HG02981 (cell line): ENCODE data around the gene GRIK1.

ENCODE experiments used
- ATAC-seq: cut with Tn5 transposase; IDR thresholded peaks from one replicate; pipeline ENCODE4 v1.9.1; 2021; ENCODE audit warnings: mild to moderate bottlenecking, moderate library complexity; ENCODE audit not compliant: unreplicated experiment

GRIK1 gene

DNA sequence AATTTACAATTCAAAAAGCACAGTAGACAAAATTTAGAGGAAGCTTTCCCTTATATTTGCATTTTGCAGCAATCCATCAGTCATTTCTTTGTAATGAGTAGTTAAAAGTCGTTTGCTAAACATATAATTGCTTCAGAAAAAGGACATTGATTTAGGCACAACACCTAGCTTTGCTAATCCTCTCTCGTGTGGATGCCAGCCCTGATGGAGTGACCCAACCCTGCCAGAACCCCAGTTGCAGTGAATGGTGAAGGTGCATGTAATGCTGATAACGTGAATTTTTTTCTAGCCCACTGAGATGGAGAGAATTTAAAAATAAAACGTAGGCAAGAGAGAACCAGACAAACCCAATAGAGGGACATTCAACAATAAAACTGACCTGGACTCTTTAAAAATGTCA is 263.4 kb downstream of the GRIK1 start:
- no peak for ATAC-seq

DNA sequence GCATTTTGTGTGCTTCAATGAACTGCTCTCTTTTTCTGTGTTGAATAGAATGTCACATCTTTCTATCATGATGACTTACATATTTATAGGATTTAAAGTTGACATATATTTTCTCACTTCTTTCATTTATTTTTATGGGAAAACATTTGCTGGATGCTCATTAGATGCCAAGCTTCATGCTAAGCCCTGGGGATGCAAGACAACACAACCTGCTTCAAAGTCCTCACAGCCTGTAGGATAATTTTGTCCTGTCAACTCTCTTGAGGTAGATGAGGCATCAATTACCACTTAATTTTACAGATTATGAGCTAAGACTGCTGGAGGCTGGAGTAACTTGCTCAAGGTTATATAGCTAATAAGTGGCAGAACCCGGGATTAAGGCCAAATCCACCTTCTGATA is 264.3 kb downstream of the GRIK1 start:
- ATAC-seq: no peak

DNA sequence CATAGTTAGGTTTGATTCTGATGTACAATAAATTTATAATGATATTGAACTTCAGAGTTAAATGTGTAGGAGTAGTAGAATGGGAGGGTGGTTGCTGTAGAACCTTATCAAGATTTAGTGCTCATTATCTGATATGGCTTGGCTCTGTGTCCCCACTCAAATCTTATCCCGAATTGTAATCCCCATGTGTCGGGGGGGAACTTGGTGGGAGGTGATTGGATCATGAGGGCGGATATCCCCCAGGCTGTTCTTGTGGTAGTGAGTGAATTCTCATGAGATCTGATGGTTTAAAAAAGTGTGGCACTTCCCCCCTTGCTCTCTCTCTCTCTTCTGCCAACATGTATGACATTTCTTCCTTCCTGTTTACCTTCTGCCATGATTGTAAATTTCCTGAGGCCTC is 265.5 kb downstream of the GRIK1 start:
- ATAC-seq: no peak

DNA sequence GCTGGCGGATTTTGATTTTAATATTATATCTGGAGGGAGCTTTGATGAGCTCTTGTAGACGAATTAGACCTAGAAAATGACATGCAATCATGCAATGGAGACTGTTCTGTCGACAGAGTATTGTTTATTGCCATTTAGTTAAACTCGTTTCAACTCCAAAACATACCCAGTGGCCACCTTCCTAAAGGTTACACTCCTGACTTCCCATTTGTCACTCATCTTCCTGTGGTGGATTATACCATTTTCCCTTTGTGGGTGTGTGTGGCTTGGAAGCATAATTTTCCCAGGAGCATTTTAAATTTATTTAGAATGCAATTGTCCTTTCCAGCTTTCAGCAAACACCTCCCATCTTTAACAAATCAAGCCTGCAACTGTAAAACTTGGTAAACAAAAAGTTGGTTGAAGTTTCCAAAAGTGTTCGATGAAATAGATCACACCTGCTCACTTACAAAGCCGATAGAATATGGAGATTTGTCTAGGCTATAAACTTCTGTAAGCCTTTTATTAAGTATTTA is 266.6 kb downstream of the GRIK1 start:
- no peak for ATAC-seq

DNA sequence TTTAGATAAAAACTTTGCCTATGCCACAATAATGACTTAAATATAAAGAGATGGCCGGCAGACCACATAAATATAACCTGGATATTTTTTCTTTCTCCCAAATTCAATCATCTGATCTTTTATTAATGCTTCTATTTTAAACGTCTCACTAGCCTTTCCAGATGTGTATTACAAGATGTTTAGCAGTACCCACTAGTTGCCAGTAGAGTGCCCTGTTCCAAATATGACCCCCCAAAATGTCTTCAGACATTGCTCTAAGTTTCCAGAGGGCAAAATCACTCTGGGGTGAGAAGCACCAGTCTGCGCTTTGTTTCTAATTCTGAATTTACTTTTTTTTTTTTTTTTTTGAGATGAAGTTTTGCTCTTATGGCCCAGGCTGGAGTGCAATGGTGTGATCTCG is 268.1 kb downstream of the GRIK1 start:
- no peak for ATAC-seq

DNA sequence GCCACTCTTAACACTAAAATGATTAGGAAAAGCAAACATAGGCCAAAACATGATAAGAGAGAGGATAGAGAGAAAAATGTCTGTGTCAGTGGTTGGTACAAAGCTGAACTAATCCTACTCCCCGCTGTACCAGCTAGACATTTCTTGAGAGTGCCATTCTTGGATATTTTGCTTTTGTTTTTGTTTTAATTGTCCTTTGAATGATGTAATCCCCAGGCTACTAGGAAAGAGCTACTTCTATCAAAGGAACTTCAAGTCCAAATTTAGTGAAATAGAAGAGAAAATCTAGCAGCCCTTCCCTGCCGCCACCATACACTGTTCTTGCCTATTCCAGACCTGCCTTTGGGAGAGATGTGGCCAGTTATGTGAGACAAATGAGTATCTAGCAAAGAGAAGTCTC is 269.6 kb downstream of the GRIK1 start:
- ATAC-seq: no peak

DNA sequence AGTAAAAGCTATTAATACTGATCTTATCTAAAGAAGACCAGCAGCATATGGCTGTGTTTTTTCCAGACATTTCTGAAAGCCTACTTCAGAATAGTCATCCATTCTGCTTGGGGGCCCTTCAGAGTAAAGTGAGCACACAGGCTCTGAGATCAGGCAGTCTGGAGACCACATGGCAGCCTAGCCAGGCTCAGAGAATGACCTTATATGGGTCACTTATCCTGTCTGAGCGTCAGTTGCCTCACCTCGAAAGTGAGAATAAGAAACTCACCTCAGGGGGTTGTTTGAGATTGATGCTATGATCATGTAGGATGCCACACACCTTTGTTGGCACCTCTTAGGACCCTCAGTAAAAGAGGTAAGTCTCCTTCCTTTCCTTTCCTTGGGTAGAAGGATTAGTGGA is 270.4 kb downstream of the GRIK1 start:
- ATAC-seq: no peak

DNA sequence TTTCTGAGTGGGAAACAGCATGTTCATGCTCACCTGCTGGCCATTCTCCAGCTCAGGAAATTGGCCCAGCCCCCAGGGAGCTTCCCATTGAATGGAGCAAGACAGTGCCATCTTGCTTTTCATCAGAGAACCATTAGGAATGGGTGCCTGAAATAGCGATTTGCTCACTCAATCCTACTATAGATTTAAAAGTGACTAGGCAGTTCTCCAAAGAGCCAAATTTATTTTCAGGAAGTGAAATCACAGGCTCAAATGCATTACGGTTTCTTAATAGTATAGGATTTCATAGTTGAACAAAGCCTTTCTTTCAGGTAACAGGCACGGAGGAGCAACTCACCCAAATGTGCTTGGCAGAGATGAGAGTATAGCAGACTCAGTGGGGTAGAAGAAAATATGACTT is 272.1 kb downstream of the GRIK1 start:
- no peak for ATAC-seq

DNA sequence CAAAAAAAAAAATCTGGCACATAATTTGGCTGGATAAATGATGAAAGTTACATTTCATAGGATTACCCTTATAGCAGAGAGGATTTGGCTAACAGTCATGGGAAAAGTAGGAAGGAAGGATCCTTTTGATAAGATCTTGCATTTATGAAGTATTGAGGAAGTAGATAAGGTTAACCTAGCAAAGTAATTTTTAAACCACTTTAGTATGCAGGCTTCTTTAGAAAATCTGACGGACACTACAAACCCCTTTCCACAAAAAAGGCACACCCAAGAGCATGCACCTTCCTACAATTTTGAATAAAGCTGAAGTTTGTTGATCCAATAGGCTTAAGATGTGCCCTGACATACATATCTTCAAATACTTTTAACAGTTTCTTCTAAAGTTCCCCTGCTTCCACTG is 275.2 kb downstream of the GRIK1 start:
- ATAC-seq: no peak

DNA sequence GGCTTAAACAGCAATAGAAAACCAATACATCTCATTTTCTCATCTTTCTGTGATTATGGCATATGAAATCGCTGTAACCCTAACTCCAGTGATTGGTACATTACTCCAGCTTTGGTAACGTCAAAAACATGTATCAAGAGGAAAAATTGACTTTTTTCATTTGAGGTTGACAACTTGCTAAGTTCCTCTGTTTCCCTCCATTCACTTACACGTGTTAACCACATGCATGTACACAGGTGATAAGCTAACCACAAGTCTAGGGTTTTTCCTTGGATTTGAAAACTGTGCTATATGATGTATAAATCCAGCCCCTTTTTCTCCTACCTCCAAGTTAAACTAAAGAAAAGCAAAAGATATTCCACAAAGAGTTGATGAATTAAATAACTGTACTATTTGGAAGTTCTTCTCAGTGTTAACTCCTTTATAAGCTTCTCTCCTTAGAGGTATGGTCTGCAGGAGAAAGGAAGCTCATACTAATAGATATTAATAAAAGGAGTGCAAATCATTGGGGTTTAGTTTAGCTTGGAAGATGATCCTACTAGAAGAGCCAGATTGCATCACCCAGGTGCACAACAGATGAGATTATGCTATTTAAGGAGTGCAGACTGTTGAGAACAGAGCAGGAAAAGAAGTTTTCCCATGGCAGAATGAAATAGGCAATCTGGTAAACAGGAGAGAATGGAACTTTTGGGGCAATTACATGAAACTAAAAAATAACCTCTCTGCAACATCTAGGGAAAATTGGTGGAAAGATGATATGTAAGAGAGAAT is 277.9 kb downstream of the GRIK1 start:
- no peak for ATAC-seq

DNA sequence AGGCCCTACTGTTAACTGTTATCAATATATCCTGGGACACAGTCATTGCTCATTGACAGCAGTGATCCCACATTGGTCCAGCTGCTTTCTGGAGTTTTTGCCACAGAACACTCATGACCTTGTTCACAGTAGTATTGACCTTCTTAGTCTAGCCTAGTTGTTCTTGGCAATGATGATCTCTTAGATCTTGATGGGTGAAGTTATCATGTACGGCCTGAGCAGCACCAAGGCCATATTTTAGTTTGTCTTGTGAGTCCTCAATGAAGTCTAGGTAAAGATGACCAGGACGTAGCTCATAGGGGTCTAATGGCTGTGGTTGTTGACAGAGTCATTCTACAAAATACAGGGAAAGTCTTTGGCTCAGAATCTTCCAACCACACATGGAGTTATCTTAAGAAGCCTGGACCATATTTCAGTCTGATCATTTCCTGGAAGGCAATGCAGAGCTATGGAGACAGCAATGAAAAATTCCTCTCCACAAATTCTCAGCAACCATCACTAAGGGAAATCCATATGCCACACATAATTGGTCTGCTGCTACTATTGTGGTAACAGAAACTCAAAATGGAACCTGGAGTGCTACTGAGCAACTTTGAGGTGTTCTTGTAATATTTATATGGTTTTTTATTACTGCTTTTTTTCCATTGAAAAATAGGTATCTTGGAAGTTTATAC is 279.6 kb downstream of the GRIK1 start:
- ATAC-seq: no peak

DNA sequence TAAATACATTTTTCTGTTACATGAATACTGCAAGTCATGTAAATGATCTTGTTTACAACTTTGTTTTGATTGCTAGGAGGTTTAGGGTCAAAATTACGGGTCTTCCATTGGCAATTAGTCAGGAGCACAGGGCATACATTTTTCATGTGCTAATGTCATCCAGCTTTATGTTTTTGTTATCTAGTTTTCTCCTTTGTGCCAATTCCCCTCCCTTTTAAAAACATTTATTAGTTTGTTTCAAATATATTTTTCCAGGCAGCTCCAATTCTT is 280.9 kb downstream of the GRIK1 start:
- ATAC-seq: no peak

DNA sequence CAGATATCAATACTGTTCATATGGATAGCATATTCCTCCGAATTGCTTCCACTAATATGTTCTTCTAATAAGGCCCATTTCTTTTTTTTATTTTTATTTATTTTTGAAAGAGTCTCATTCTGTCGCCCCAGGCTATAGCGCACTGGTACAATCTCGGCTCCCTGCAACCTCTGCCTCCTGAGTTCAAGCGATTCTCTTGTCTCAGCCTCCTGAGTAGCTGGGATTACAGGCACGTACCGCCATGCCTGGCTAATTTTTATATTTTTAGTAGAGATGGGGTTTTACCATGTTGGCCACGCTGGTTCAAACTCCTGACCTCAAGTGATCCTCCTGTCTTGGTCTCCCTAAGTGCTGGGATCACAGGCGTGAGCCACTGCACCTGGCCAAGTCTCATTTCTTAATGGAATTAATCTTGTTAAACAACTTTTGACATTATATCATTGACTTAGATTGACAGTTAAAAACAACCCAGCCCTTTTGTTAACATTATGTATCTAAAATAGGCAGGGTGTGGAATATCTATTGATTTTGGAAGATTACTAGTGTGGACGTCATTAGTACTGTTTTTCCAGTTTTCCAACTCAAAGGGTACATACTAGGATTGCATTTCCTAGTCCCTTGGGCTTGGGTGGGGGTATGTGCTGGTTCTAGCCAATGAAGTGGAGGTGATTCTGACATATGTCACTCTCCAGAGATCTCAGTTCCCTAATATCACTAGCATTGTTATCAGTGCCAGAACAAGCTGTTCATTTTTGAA is 281.4 kb downstream of the GRIK1 start:
- ATAC-seq: no peak

DNA sequence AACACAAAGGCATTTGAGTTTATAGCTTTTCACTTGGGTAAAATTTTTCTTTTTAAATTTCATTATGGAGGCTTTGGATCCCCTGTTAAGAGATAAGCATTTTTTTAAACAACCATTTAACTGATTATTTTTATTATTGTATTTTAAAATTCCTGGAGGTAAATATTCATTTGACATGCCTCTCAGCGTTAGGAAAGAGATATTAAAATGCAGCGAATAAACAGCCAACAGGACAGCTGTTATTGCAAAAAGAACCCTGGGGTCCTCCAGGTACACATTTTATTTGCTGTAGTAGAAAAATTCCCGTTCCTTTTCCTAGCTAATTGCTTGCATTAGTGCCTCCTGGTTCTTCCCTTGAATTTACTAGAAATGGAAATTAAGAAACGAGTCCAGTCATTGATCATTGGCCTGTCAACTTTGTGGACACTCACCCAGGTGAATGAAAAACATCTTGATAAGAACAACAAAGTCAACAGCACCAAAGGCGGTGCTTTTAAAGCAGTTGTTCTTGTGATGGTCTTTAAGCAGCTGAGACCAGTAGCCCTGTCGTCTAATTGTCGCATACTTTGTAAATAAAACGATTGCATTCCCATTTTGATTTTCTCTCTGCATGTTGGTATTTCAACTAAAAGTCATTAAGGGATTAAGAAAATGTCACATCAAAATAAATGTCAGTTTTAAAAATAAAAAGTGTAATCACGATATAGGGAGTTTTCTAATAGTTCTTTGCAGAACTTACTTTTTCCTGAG is 282.4 kb downstream of the GRIK1 start:
- no peak for ATAC-seq

DNA sequence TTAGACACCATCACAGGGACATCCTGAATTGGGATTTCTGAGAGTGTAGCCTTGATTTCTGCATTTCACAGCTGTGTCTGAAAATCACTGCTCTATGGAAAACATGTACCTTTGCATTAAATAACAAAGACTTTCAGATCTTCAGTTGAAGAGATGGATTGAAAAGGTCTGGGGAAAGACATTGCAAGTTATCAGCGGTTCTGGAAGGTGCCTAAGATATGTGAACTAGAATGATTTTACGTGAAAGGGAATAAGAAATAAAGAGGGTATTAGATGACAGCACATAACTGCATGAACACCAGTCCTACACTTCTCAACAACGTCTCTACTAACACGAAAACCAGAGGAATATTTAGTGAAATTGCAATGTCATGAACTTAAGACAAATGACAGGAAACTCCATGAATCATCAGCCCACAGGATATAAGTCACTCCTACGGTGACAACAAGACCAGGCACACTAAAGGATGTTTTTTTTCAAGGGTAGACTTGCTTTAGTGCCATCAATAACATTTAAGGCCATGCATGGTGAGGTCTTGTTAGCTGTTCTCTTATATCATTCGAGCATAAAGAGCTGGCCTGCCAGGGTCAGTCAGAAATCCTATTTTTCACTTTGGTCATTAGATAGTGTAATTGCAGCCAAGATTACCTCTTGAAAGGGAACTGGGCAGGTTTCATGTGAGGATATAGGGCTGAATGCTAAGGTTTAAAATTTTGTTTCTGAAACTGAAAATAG is 283.1 kb downstream of the GRIK1 start:
- ATAC-seq: no peak

DNA sequence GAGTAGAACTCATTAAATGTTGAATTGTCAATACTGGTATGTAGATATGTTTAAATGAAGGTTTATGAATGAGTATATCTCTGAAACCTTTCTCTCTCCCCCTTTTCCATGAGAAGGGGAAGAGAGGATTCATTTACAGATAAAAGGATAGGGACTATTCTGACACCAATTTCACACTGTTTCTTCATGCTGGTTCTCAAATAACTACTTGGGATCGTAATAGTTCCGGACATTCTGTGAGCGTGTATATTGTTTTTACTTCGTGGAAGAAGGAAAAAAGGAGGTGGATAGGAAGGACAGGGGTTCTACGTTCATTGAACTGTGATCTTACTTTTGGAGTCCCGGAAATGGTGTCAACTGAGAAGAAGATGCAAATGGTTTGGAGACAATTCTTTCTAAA is 284.2 kb downstream of the GRIK1 start:
- no peak for ATAC-seq

DNA sequence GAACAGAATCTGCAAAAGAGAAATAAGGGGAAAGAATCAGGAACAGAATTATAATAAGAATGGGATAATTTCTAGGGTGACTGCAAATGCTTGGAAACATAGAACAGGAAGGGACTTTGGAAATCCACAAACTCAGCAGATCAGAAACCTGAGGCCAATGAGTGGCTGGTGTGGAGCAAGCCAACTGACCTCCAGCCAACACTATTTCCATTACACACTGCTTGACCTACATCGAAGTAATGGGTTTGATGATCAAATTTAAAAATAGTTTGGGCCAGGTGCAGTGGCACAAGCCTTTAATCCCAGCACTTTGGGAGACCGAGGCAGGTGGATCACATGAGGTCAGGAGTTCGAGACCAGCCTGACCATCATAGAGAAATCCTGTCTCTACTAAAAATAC is 284.9 kb downstream of the GRIK1 start:
- no peak for ATAC-seq

DNA sequence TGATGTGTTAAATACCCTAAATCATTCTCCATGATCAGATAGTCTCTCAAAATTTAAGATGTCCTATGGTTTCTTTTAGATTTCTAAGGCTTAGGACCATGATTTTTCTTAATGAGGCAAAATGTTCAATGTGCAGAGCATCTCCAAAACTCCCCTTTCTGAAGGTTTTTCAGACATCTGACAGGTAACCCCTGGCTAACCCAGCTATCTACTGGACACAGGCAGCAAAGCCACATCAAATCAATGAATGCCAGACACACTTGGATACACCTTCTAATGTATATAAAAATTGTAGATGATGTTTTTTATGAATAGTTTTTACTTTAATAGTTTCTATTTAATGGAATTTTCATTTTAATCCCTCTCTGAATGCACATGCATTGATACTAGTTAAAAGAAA is 285.6 kb downstream of the GRIK1 start:
- no peak for ATAC-seq

DNA sequence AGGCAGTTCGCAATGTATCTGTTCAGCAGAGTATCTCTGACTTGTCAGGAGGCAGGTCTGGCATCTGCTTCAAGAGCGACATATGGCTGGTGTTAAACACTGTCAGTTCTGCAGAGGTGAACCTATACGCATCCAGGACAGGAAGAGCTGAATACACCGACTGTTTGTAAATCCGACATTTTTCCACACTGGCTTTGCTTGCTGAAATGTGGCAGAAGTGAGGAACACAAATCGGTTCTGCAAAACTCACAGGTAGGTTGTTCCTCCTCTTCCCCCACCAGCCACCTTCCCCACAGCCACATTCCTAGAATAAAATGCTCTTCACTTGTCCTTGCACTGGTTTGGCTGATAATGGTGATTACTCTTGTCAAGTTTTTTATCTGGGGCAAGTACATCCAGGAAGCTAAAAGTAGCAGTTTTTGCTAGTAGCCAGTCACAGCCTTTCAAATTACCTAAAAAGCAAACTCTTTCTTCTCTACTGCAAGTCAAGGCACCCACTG is 289.2 kb downstream of the GRIK1 start:
- no peak for ATAC-seq

DNA sequence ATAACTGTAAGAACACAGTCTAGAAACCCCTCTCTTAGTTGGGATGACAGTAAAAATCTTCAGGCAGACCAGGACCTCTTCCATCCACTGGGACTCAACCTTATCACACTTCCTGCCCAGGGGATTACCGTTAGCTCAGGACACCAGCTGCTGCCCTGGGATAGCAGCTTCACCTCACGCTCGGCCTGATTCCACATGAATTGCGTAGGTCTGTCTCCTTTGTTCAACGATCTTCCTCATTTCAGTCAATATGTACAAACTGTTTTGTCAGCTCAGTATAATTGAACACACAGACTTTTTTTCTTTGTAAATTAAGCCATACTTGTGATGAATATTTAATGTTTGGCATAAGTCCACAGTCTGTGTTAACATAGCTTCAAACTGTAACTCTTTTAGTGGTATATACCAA is 290.4 kb downstream of the GRIK1 start:
- ATAC-seq: no peak
